HepG2 (cell line): ENCODE data around the gene IRF7. TPM values are rescaled to one million over a fixed set of nuclear protein-coding genes. Genes with fewer than 3 reads are reported as not detected.

ENCODE experiments used
- ADNP ChIP-seq: sonication (generic); formaldehyde crosslinking; IDR thresholded peaks from 2 replicates; pipeline ENCODE4 v1.4.0; 2020; ENCODE audit warnings: missing genetic modification reagents
- ARHGAP35 ChIP-seq: sonication (generic); formaldehyde crosslinking; IDR thresholded peaks from 2 replicates; pipeline ENCODE4 v1.9.0; 2022; ENCODE audit warnings: mild to moderate bottlenecking, inconsistent platforms, moderate library complexity, missing genetic modification reagents, borderline replicate concordance
- CBX1 ChIP-seq: IDR thresholded peaks from one replicate; pipeline ENCODE4 v1.6.1; 2016; ENCODE audit warnings: antibody characterized with exemption, low read depth
- CREB1 ChIP-seq, 2 experiments: fragments of 450-650 bp in 1 of 2; IDR thresholded peaks; 2 replicates each; pipeline ENCODE4 v1.6.1; 2016 to 2017; ENCODE audit warnings: control low read depth in 1 of 2, mild to moderate bottlenecking in 1 of 2, missing compliant biosample characterization in 1 of 2, missing genetic modification characterization in 1 of 2
- FOXP1 ChIP-seq, 2 experiments: fragments of 450-650 bp in 1 of 2; IDR thresholded peaks; 2 replicates each; pipeline ENCODE4 v1.6.1; 2017 to 2018; ENCODE audit warnings: antibody characterized with exemption in 1 of 2
- FUBP1 ChIP-seq: sonication (generic); formaldehyde crosslinking; IDR thresholded peaks from 2 replicates; pipeline ENCODE4 v1.5.1; 2020; ENCODE audit warnings: missing genetic modification reagents, mild to moderate bottlenecking, borderline replicate concordance
- HHEX ChIP-seq: IDR thresholded peaks from 2 replicates; pipeline ENCODE4 v1.6.1; 2016; ENCODE audit warnings: control low read depth
- HMG20B ChIP-seq: conservative IDR thresholded peaks from 2 replicates; pipeline ENCODE4 v1.6.1; 2016; ENCODE audit warnings: missing genetic modification reagents, missing compliant biosample characterization
- PAWR ChIP-seq: sonication (generic); formaldehyde crosslinking; IDR thresholded peaks from 2 replicates; pipeline ENCODE4 v1.4.0; 2020; ENCODE audit warnings: missing genetic modification reagents, mild to moderate bottlenecking, borderline replicate concordance
- PLRG1 ChIP-seq: fragments of 450-650 bp; conservative IDR thresholded peaks from 2 replicates; pipeline ENCODE4 v1.6.1; 2016
- PRMT3 ChIP-seq: sonication (generic); formaldehyde crosslinking; IDR thresholded peaks from 2 replicates; pipeline ENCODE4 v1.8.1; 2022; ENCODE audit warnings: low read depth, mild to moderate bottlenecking, moderate library complexity, missing genetic modification reagents, borderline replicate concordance
- THAP9 ChIP-seq: sonication (generic); formaldehyde crosslinking; IDR thresholded peaks from 2 replicates; pipeline ENCODE4; 2020; ENCODE audit warnings: missing genetic modification reagents, mild to moderate bottlenecking, borderline replicate concordance
- ZBTB49 ChIP-seq: sonication (generic); formaldehyde crosslinking; IDR thresholded peaks from 2 replicates; pipeline ENCODE4 v1.4.0; 2020; ENCODE audit warnings: missing genetic modification reagents, borderline replicate concordance
- ZFP62 ChIP-seq: sonication (generic); formaldehyde crosslinking; IDR thresholded peaks from 2 replicates; pipeline ENCODE4 v1.4.0; 2020; ENCODE audit warnings: missing genetic modification reagents
- ZMAT3 ChIP-seq: sonication (generic); formaldehyde crosslinking; conservative IDR thresholded peaks from 2 replicates; pipeline ENCODE4 v1.7.0; 2021; ENCODE audit warnings: missing genetic modification reagents
- ZMAT5 ChIP-seq: sonication (generic); formaldehyde crosslinking; IDR thresholded peaks from 2 replicates; pipeline ENCODE4 v1.5.0; 2020; ENCODE audit warnings: mild to moderate bottlenecking, low read depth, missing genetic modification reagents, borderline replicate concordance
- ZNF234 ChIP-seq: sonication (generic); formaldehyde crosslinking; conservative IDR thresholded peaks from 2 replicates; pipeline ENCODE4 v1.5.1; 2020; ENCODE audit warnings: mild to moderate bottlenecking, missing genetic modification reagents
- ZNF3 ChIP-seq: IDR thresholded peaks from 2 replicates; pipeline ENCODE4 v1.7.0; 2017; ENCODE audit warnings: inconsistent platforms
- ZNF350 ChIP-seq: sonication (generic); formaldehyde crosslinking; IDR thresholded peaks from 2 replicates; pipeline ENCODE4 v1.4.0; 2020; ENCODE audit warnings: mild to moderate bottlenecking, low read depth, missing genetic modification reagents, borderline replicate concordance
- ZNF557 ChIP-seq: sonication (generic); formaldehyde crosslinking; IDR thresholded peaks from 2 replicates; pipeline ENCODE4 v1.4.0; 2020; ENCODE audit warnings: missing genetic modification reagents
- ZNF572 ChIP-seq: sonication (generic); formaldehyde crosslinking; IDR thresholded peaks from 2 replicates; pipeline ENCODE4 v1.5.1; 2020; ENCODE audit warnings: mild to moderate bottlenecking, missing genetic modification reagents
- ZNF7 ChIP-seq: IDR thresholded peaks from 2 replicates; pipeline ENCODE4 v1.6.1; 2016; ENCODE audit warnings: missing biosample characterization, missing genetic modification reagents
- ZNF775 ChIP-seq: sonication (generic); formaldehyde crosslinking; IDR thresholded peaks from 2 replicates; pipeline ENCODE4 v1.4.0; 2020; ENCODE audit warnings: missing genetic modification reagents, mild to moderate bottlenecking, moderate library complexity, borderline replicate concordance
- ZNF792 ChIP-seq: IDR thresholded peaks from 2 replicates; pipeline ENCODE4 v1.6.1; 2016
- ZSCAN25 ChIP-seq: sonication (generic); formaldehyde crosslinking; IDR thresholded peaks from 2 replicates; pipeline ENCODE4 v1.8.0; 2022; ENCODE audit warnings: mild to moderate bottlenecking, missing genetic modification reagents
- polyA plus RNA-seq, 8 experiments: library from polyadenylated mRNA; depleted of rRNA in 3 of 8; stranded (reverse) in 7 of 8; unstranded in 1 of 8; fragments of >200 nt; fragmentation: Illumina TruSeq in 4 of 8; extraction: Trizol in 4 of 8; gene quantifications; 2 replicates each; pipeline versions ENCODE4 v1.2.1 to v1.2.3, GENCODE V29; 2011 to 2016; ENCODE audit warnings: low read depth in 4 of 8, missing spikeins in 1 of 8, mixed read lengths in 1 of 8; ENCODE audit not compliant: insufficient read depth in 1 of 8
- total RNA-seq, 5 experiments: library from RNA; depleted of rRNA; stranded (reverse); fragments of >200 nt; fragmentation: Illumina TruSeq; extraction: Trizol; gene quantifications; 2 replicates each; pipeline ENCODE4 v1.2.3, GENCODE V29; 2016; ENCODE audit warnings: low read depth in 1 of 5

The IRF7 gene
- total and polyA plus RNA-seq, 2 of the 13 experiments (the other 11 are each of a cell fraction or from before 2014, with no cell fraction given): not detected

- TF ChIP-seq ZNF792 (no peak), HHEX (CRISPR knock-in tag) (no peak), ZSCAN25 (no peak), CBX1 (no peak), HMG20B (CRISPR knock-in tag) (no peak), ZFP62 (CRISPR knock-in tag) (no peak), CREB1 (IDR thresholded peaks at IDR 0.05) (no peak), CREB1 (CRISPR knock-in tag; IDR thresholded peaks at IDR 0.05) (no peak), ZMAT5 (CRISPR knock-in tag) (no peak), ZNF775 (no peak), ZNF557 (CRISPR knock-in tag) (no peak), PLRG1 (no peak), ADNP (CRISPR knock-in tag) (no peak), ZNF350 (CRISPR knock-in tag) (no peak), ZBTB49 (CRISPR knock-in tag) (no peak), ZMAT3 (CRISPR knock-in tag) (no peak), THAP9 (CRISPR knock-in tag) (no peak), ZNF3 (no peak), ZNF234 (CRISPR knock-in tag) (no peak), FUBP1 (CRISPR knock-in tag) (no peak), ZNF572 (CRISPR knock-in tag) (no peak), ARHGAP35 (CRISPR knock-in tag) (no peak), ZNF7 (CRISPR knock-in tag) (no peak), PAWR (CRISPR knock-in tag) (no peak), FOXP1 (IDR thresholded peaks at IDR 0.05) (no peak), FOXP1 (CRISPR knock-in tag; IDR thresholded peaks at IDR 0.05) (no peak), PRMT3 (CRISPR knock-in tag) (no peak)
Measured at GRCh38 chr11:655036-655726, 39.4 kb upstream of the IRF7 start (continued).
